GM04503 (cell line): ENCODE results near the gene EHHADH.
A peak's percentile ranks its signal among the peaks of the same experiment; 100 is the strongest.
"Not testable (repeated sequence)": the region's sequence is repeated elsewhere in the genome, so short reads cannot be mapped to it uniquely, and the experiment has no call there.

ENCODE experiments used
- DNase-seq: peaks from one replicate; pipeline ENCODE4 v3.0.0-alpha.2; 2012; ENCODE audit warnings: low read depth

Gene EHHADH

GRCh38 chr3:185253645-185254410, at the start of gene EHHADH:
Gene EHHADH (minus strand): TSS chr3:185254049. CDS start chr3:185254022, 27 bp downstream.
- peak; percentile 25 for DNase-seq

- DNase-seq: not testable (repeated sequence)
Measured at GRCh38 chr3:185299918-185300426, 46.1 kb upstream of the EHHADH start.

GRCh38 chr3:185297867-185298266, 44.0 kb upstream of the EHHADH start:
- DNase-seq: no peak

GRCh38 chr3:185292238-185292637, 38.4 kb upstream of the EHHADH start:
- no peak for DNase-seq

- DNase-seq: no peak
Measured at GRCh38 chr3:185290266-185290665, 36.4 kb upstream of the EHHADH start.

GRCh38 chr3:185283374-185283935, 29.6 kb upstream of the EHHADH start:
- DNase-seq: no peak

- peak; percentile 44 for DNase-seq
Measured at GRCh38 chr3:185282696-185283373, 29.0 kb upstream of the EHHADH start.

- no peak for DNase-seq
Measured at GRCh38 chr3:185280572-185281365, 26.9 kb upstream of the EHHADH start.

GRCh38 chr3:185279587-185280138, 25.8 kb upstream of the EHHADH start:
- DNase-seq: no peak

- no peak for DNase-seq
Measured at GRCh38 chr3:185276415-185276814, 22.6 kb upstream of the EHHADH start.

GRCh38 chr3:185272033-185272432, 18.2 kb upstream of the EHHADH start:
- DNase-seq: no peak

- DNase-seq: no peak
Measured at GRCh38 chr3:185270956-185271332, 17.1 kb upstream of the EHHADH start.

GRCh38 chr3:185270262-185270955, 16.6 kb upstream of the EHHADH start:
- no peak for DNase-seq

- no peak for DNase-seq
Measured at GRCh38 chr3:185268194-185268962, 14.5 kb upstream of the EHHADH start.

- no peak for DNase-seq
Measured at GRCh38 chr3:185267193-185267592, 13.3 kb upstream of the EHHADH start.

- no peak for DNase-seq
Measured at GRCh38 chr3:185264849-185265553, 11.2 kb upstream of the EHHADH start.

GRCh38 chr3:185263423-185263822, 9.6 kb upstream of the EHHADH start:
- DNase-seq: no peak

GRCh38 chr3:185257334-185257733, 3.5 kb upstream of the EHHADH start:
- no peak for DNase-seq

- DNase-seq: no peak
Measured at GRCh38 chr3:185254799-185255198, 950 bp upstream of the EHHADH start.

- not testable (repeated sequence) for DNase-seq
Measured at GRCh38 chr3:185253133-185253532, 716 bp downstream of the EHHADH start.
